Ovary (tissue), 9 donors: ENCODE results near the gene PSG4. TPM values are rescaled to one million over a fixed set of nuclear protein-coding genes. Genes with fewer than 3 reads are reported as not detected.
"Not testable (repeated sequence)": the region's sequence is repeated elsewhere in the genome, so short reads cannot be mapped to it uniquely, and the experiment has no call there.

Source experiments
- DNase-seq, 5 donors: peaks; one replicate each; pipeline ENCODE4 v3.0.0-alpha.2; 2019 to 2020
- H3K27ac ChIP-seq, 2 donors: fragments of 200-600 bp; one replicate each; pipeline versions ENCODE4 v1.5.1 to v1.8.0; 2019 to 2022
- H3K27me3 ChIP-seq: fragments of 200-600 bp; one replicate; pipeline ENCODE4 v1.8.0; 2022
- H3K36me3 ChIP-seq: fragments of 200-600 bp; sonication (generic); one replicate; pipeline ENCODE4 v1.5.1; 2019
- H3K4me1 ChIP-seq: one replicate; pipeline ENCODE4 v1.8.1; 2013; ENCODE audit warnings: mild to moderate bottlenecking, moderate library complexity; ENCODE audit not compliant: insufficient read depth
- H3K4me3 ChIP-seq: fragments of 200-600 bp; sonication (generic); one replicate; pipeline ENCODE4 v1.5.1; 2017
- H3K9me3 ChIP-seq, 2 donors: fragments of 200-600 bp in 1 of 2; sonication (generic) in 1 of 2; one replicate each; pipeline versions ENCODE4 v1.5.1 to v1.8.1; 2013 to 2019; ENCODE audit warnings: mild to moderate bottlenecking in 1 of 2, moderate library complexity in 1 of 2
- CTCF ChIP-seq, 3 donors: fragments of 450-650 bp in 2 of 3; fragments of 200-600 bp in 1 of 3; IDR thresholded peaks; one replicate each; pipeline versions ENCODE4 v1.5.1 to v1.8.0; 2016 to 2022; ENCODE audit warnings: antibody characterized with exemption in 3 of 3, mild to moderate bottlenecking in 1 of 3
- EP300 ChIP-seq: sonication (generic); formaldehyde crosslinking; IDR thresholded peaks from one replicate; pipeline ENCODE4 v1.6.1; 2017; ENCODE audit warnings: antibody characterized with exemption
- POLR2A ChIP-seq: fragments of 450-650 bp; IDR thresholded peaks from one replicate; pipeline ENCODE4 v1.6.1; 2017; ENCODE audit warnings: antibody characterized with exemption, mild to moderate bottlenecking, moderate library complexity
- WGBS, 3 donors: extraction: QIAGEN DNeasy Blood & Tissue Kit in 1 of 3; methylation state at CpG; one replicate each; pipeline versions ENCODE4 v1.1.5 to v1.1.7; 2013 to 2017; 5-methylcytosine and 5-hydroxymethylcytosine counted together
- intact Hi-C, 4 donors: fragments of 100-400 bp; cut with DNase I; formaldehyde crosslinking; loops; one replicate each; pipeline versions ENCODE4 v1.11.0 to v1.15.1; 2022 to 2023
- polyA plus RNA-seq, 2 donors: library from polyadenylated mRNA; stranded (reverse); fragments of 200-250 nt in 1 of 2; fragments of 350-450 nt in 1 of 2; fragmentation: Illumina TruSeq in 1 of 2; extraction: RNeasy Lipid Tissue Mini Kit (QIAGEN cat#74804) in 1 of 2; gene quantifications; one replicate each; pipeline ENCODE4 v1.2.3, GENCODE V29; 2013 to 2014
- total RNA-seq, 7 donors: library from RNA; depleted of rRNA in 2 of 7; stranded (reverse); fragments of >200 nt in 2 of 7; fragmentation: NEBNext Ultra II Directional in 3 of 7; extraction: Animal tissue kit (Norgen Biotek cat#: 25700) in 3 of 7; gene quantifications; one replicate each; pipeline versions ENCODE4 v1.1.0 to v1.2.4, GENCODE V29; 2016 to 2023
- donor health status: DM: no; HTN: no; CAD: no; lungs with moderate emphysema.
- donor health status: DM: no; HTN: no; CAD: no.
- donor health status: Bipolar disorder and iron deficiency.
- donor health status: DM: yes; HTN: yes; CAD: no.
- donor health status: DM: no; HTN: no; CAD: no.
- donor health status: DM: yes; HTN: yes; CAD: no.

The PSG4 gene
- total and polyA plus RNA-seq, 9 donors = not detected

DNA sequence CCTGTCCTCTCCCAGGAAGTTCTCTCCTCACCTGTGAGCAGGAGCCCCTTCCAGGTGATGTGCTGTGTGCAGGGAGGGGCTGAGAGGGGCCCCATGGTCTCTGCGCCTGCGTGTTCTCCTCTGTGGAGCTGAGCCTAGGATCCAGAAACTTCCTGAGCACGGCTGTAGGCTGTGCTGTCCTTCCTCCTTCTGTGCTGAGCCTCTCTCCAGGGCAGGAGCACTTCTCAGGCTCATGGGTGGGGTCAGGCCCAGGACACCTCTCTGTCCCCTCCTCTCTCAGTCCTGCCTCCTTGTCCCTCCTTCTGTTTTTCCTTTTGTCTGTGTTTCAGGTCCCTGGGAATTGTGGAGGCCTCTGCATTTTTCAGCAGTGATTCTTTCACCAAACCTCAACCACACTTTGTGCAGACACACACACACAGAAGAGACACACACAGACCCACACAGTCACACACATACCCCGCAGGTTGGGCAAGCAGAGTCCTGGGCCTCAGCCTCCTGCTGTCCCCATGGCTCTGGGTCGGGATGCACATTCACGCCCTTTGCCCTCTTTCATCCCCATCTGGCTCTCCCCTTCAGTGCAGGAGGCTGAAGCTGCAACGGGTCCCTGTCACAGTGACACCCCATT, 19.0 kb downstream of the PSG4 start, which contains the start of gene PSG5:
Gene PSG5 (minus strand): TSS at position 226 of the 625 bp plus-strand sequence. CDS start 131 bp downstream, at position 95.
- H3K4me3 ChIP-seq, H3K27me3 ChIP-seq, intact Hi-C loops, H3K36me3 ChIP-seq, H3K9me3 ChIP-seq, H3K4me1 ChIP-seq, H3K27ac ChIP-seq, DNase-seq: not testable (repeated sequence)
- WGBS, 3 donors = 67 to 73% (median 67%) methylated on average over 7 of the region's 7 CpGs

- WGBS, 3 donors = 31 to 48% (median 47%) methylated on average over 3 to 4 of the region's 4 CpGs
- DNase-seq, H3K4me3 ChIP-seq, H3K9me3 ChIP-seq, H3K4me1 ChIP-seq, H3K27ac ChIP-seq, H3K36me3 ChIP-seq, H3K27me3 ChIP-seq, intact Hi-C loops: not testable (repeated sequence)
Observed at GRCh38 chr19:43181869-43182771, 23.3 kb downstream of the PSG4 start.

- H3K4me1 ChIP-seq, H3K27ac ChIP-seq, H3K36me3 ChIP-seq, H3K27me3 ChIP-seq, H3K4me3 ChIP-seq, DNase-seq, intact Hi-C loops, H3K9me3 ChIP-seq: not testable (repeated sequence)
- 7 to 15% (median 10%) methylated on average over 1 of the region's 1 CpG for WGBS, 3 donors
Observed at GRCh38 chr19:43179569-43180147, 25.8 kb downstream of the PSG4 start.

DNA sequence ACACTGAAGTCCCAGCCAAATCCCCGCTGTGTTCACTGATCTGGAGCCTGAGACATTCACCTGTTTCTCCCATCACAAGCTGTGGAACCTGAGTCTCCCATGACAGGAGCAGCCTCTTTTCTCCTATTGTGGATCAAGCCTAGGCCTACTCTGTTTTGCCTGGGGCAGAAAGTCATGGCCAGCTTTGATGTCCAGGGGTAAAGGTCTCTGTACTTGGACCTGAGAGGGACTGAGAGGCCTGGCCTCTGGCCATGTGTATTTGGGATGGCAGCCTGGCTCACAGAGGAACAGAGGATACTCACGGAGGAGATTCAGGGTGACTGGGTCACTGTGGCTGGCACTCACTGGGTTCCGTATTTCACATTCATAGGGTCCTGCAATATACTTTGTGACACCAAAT, 26.9 kb downstream of the PSG4 start:
- H3K36me3 ChIP-seq, H3K27ac ChIP-seq, H3K9me3 ChIP-seq, H3K4me3 ChIP-seq, intact Hi-C loops, DNase-seq, H3K27me3 ChIP-seq, H3K4me1 ChIP-seq: not testable (repeated sequence)
- 78 to 100% (median 95%) methylated on average over 2 to 3 of the region's 3 CpGs for WGBS, 3 donors

- H3K4me3 ChIP-seq, H3K36me3 ChIP-seq, H3K27me3 ChIP-seq, intact Hi-C loops, DNase-seq, H3K27ac ChIP-seq, H3K4me1 ChIP-seq, H3K9me3 ChIP-seq: not testable (repeated sequence)
- 58 to 72% (median 61%) methylated on average over 3 of the region's 3 CpGs for WGBS, 3 donors
Observed at GRCh38 chr19:43165906-43166305, 39.5 kb downstream of the PSG4 start.

GRCh38 chr19:43163135-43163534, 42.3 kb downstream of the PSG4 start:
- H3K27me3 ChIP-seq, H3K9me3 ChIP-seq, intact Hi-C loops, H3K36me3 ChIP-seq, H3K4me3 ChIP-seq, H3K27ac ChIP-seq, DNase-seq, H3K4me1 ChIP-seq: not testable (repeated sequence)
- WGBS, 3 donors = 68 to 80% (median 73%) methylated on average over 3 of the region's 3 CpGs

- H3K27me3 ChIP-seq, H3K9me3 ChIP-seq, H3K4me3 ChIP-seq, H3K36me3 ChIP-seq, H3K4me1 ChIP-seq, H3K27ac ChIP-seq, intact Hi-C loops, DNase-seq: not testable (repeated sequence)
- 41 to 59% (median 53%) methylated on average over 2 of the region's 2 CpGs for WGBS, 3 donors
Observed at GRCh38 chr19:43162261-43162660, 43.2 kb downstream of the PSG4 start.

- no peaks in the 10 kb centered on the region for H3K36me3 ChIP-seq
- H3K4me3 ChIP-seq = no peak overlapping the region
- H3K9me3 ChIP-seq = no peaks in the 10 kb centered on the region
- H3K27me3 ChIP-seq = no peaks in the 10 kb centered on the region
- no peaks in the 10 kb centered on the region for H3K4me1 ChIP-seq
- TF ChIP-seq POLR2A (no peak), EP300 (no peak), CTCF (IDR thresholded peaks at IDR 0.05) (no peak)
- H3K27ac ChIP-seq = no peak overlapping the region
- 40 to 76% (median 44%) methylated on average over 4 of the region's 4 CpGs for WGBS, 3 donors
- intact Hi-C loops = no loop called here
- DNase-seq = no peak
Observed at GRCh38 chr19:43152214-43152613, 53.2 kb downstream of the PSG4 start.

DNA sequence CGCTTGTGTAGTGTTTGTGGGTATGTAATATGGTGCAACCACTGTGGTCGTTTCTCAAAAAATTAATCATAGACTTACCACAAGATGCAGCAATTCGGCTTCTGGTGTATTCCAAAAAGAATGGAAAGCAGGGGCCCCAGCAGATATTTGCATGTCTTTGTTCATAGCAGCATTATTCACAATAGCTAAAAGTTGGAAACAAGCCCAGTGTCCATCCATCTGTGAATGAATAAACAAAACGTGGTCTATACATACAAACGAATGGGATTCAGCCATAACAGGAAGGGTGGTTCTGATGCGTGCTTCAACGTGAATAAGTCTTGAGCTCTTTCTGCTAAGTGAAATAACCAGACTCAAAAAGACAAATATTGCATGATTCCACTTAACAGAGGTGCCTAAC, 55.6 kb downstream of the PSG4 start:
- H3K27ac ChIP-seq, H3K27me3 ChIP-seq, intact Hi-C loops, H3K36me3 ChIP-seq, H3K9me3 ChIP-seq, DNase-seq, H3K4me1 ChIP-seq, H3K4me3 ChIP-seq: not testable (repeated sequence)
- 73 to 84% (median 75%) methylated on average over 7 of the region's 7 CpGs for WGBS, 3 donors
